HG03354 (cell line): Measurements from ENCODE around the gene LRRC23.
A peak's percentile ranks its signal among the peaks of the same experiment; 100 is the strongest.

Experiments used
- ATAC-seq: cut with Tn5 transposase; IDR thresholded peaks from one replicate; pipeline ENCODE4 v1.9.1; 2021; ENCODE audit warnings: mild to moderate bottlenecking; ENCODE audit not compliant: unreplicated experiment, poor library complexity, severe bottlenecking

Gene LRRC23

DNA sequence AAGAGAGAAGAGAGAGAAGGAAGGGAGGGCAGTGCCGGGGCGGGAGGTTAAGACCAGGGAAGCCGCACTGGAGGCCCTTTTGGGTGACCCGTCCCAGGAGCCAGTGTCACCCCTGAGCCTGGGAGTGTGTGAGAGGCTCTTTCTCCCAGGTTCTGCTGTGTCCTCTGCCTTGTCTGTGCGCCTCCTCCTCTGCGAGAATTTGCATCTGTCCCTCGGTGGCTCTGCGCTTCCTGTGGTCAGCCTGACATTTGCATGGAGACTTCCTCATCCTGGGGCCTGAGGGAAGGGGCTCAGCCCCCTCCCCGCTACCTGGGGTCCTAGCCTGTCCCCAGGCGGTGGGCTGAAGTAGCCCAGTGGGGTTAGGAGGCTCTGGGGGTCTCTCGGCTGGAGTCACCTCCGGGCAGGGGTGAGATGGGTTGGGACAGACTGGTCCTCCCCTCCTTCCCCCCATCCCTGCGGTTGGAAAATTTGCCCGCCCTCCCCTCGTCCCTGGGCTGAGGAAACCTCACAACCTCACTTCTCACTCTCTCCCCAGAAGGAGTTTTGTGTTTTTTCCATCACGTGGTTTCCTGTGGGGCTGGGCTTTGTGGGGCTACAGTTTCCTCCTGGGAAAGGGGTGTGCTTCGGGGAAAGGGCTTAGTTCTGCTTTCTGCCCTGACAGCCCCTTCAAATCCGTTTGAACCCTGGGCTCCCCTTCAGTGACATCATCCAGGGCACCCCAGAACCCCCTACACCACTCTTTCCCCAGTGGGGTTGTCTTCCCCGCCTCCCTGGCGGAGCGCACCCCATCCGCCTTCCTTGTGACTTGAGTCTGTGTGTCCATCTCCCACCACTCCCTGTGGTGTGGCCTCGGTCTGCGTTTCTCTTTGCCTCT lies 49.1 kb downstream of the LRRC23 start:
- peak; percentile 50 for ATAC-seq

DNA sequence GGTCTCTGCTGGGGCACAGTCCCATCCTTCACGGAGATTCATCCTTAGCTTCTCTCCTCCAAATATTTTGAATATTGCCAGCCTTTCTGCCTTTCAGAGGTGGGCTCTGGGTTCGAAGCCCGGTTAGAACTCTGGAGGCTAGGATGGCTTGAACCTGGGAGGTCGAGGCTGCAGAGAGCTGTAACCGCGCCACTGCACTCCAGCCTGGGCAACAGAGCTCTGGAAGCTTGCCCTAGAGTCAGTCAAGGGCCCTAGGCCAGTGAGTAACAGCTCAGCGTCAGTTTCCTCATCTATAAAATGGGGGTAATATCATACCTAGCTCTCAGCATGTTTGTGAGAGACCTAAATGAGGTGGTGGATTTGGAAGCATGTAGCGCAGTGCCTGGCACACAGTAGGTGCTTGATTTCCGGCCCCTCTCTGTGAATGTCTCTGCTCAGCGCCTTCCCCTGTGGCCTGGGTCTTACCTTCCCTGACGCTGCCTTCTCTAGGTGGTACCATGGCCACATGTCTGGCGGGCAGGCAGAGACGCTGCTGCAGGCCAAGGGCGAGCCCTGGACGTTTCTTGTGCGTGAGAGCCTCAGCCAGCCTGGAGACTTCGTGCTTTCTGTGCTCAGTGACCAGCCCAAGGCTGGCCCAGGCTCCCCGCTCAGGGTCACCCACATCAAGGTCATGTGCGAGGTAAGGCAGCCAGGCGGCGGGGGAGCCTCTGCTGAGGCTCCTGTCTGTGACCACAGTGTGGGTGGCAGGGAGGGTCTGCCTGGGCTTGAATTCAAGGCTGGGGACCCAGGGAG lies 49.9 kb downstream of the LRRC23 start:
- ATAC-seq = no peak

DNA sequence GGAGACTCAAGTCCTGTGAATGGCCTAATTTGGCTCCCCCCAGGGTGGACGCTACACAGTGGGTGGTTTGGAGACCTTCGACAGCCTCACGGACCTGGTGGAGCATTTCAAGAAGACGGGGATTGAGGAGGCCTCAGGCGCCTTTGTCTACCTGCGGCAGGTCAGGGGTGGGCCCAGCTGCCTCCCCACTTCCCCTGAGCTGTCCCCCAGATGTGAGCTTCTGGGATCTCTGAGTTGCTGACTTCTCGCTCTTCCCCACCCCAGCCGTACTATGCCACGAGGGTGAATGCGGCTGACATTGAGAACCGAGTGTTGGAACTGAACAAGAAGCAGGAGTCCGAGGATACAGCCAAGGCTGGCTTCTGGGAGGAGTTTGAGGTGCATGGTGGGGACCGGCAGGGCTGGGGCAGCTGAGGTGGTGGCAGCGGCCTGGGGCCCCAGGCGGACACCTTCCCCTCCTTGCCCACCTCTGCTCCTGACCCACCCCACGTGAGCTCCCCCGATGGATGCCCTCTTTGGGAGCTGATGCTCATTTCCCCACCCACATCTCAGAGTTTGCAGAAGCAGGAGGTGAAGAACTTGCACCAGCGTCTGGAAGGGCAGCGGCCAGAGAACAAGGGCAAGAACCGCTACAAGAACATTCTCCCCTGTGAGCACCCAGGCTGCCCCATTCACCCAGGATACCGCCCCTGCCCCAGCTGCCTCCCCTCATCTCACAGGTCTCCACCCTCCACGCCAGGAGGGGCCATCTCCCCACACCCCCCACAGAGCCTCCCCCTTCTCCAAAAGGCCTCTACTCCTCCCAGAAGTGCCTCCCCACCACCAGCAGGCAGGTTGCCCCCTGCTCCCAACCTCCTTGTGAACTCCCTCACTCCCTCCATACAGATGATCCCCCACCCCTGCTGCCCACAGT lies 50.7 kb downstream of the LRRC23 start:
- no peak for ATAC-seq

DNA sequence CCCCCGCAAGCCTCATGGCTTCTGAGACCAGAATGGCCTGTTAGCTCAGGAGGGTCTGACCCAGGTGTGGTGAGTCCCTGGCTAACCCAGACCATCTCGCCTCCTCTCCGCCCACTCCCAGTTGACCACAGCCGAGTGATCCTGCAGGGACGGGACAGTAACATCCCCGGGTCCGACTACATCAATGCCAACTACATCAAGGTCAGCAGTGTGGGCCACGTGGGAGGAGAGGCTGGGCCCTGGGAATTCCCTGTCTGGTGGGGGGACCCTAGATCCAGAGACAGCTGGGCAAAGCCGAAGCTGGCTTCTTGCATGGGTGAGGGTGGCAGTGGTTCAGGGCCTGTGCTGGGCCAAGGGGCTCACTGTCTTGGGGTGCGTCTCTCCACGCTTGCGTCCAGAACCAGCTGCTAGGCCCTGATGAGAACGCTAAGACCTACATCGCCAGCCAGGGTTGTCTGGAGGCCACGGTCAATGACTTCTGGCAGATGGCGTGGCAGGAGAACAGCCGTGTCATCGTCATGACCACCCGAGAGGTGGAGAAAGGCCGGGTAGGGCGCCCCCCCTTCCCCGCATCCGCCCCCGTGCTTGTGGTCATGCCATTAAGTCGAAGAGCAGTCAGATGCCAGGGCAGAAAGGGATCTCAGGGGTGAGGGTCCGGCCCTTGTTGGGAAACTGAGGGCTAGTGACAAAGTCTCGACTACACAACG lies 51.6 kb downstream of the LRRC23 start:
- ATAC-seq = no peak

DNA sequence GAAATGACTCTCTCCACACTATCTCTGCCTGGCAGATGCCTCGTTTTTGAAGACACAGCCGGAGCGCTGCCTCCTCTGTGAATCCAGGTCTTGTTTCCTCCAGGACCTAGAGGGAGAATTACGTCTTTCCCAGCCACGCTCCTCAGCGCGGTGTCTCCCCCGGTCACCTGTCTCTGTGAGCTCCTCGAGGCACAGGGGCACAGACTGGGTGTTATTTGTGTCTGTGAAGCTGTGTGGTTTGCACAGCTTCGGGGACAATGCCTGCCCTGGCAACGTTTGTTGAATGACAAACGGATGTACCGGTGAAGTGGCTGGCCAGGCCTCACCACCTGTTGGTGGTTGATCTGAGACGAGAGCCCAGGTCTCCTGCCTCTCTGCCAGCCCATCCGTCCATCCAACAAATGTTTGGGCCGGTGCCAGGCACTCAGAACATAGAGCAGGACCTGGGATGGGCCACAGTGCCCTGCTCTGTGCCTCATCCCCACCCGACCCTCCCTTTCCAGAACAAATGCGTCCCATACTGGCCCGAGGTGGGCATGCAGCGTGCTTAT lies 52.6 kb downstream of the LRRC23 start:
- no peak for ATAC-seq

DNA sequence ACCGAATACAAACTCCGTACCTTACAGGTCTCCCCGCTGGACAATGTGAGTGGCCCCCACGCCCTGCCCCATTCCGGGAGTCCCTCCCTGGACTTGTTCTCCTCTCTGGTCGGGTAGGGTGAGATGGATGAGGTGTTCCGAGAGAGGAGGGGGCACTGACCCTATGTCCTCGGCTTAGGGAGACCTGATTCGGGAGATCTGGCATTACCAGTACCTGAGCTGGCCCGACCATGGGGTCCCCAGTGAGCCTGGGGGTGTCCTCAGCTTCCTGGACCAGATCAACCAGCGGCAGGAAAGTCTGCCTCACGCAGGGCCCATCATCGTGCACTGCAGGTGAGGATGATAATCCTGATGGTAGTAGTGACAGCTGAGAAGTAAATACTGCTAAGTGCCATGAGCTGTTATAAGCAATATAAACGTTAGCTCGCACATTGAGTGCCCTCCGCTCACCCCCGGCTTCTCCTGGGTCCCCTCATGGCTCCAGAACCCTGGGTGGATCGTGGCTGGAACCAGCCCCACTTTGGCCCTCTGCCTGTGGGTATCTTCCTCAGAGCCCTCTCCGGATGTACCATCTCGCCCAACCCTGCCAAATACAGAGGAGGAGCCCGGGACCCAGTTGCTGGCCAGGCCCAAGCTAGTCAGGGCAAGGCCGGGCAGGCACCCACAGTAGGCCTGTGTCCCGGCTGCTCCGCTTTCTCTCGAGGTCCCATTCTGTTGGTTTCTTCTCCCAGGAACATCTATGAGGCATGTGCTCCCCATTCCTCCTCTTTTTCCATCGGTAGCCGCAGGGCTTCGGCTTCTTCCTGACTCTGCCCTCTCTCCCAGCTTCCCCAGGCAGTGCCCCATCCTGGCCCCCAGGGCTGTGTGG lies 53.4 kb downstream of the LRRC23 start:
- no peak for ATAC-seq

DNA sequence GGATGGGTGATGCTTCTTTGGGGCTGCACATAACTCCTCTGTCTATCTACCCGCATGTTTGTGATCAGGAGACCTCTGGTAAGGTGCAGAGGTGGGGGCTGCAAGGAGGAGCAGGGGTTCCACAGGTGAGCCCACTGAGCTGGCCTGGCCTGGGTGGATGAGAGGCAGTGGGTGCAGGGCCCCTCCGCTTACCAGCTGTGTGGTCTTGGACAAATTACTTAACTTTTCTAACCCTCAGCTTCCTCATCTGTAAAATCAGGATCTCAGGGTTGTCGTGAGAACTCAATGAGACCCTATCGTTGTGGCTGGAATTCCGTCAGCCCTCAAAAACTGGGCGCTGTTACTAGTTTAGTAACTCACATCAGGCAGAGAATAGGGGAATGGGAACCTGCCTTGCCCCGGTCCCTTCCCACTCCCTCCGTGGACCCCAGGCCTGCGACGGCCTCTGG lies 54.0 kb downstream of the LRRC23 start:
- ATAC-seq = no peak

DNA sequence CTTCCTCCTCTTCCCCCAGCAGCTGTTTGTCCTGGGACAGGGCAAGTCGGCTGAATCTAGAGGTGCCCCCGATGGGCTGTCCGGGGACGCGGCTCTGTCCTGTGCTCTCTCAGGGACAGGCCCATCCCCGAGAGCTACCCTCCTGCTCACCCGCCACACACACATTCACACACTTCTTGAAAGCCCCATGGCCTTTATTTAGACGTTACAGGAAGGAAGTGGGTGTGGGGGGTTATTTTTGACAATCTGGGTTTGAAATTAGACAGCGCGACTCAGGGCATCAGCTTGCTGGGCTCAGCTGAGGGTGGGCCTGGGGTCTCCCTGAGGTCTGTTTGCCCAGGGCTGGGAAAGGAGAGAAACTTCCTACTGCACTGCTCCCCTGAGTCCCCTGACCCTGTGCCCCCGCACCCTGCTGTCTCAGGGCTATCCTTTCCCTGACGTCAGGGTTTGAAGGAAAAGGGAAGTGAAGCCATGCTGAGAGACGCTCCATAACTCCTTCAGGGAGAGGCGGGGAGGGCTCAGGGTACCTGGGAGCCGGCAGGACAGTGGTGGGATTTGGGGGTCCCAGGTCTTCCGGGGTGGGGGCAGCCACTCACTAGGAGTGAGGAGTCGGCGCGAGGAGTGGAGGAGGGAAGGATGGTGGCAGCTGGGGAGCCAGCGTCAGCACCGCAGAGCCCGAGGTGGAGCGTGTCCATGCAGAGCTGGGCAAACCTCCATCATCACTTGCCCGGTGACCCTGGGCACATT lies 54.6 kb downstream of the LRRC23 start:
- peak; percentile 66 for ATAC-seq

DNA sequence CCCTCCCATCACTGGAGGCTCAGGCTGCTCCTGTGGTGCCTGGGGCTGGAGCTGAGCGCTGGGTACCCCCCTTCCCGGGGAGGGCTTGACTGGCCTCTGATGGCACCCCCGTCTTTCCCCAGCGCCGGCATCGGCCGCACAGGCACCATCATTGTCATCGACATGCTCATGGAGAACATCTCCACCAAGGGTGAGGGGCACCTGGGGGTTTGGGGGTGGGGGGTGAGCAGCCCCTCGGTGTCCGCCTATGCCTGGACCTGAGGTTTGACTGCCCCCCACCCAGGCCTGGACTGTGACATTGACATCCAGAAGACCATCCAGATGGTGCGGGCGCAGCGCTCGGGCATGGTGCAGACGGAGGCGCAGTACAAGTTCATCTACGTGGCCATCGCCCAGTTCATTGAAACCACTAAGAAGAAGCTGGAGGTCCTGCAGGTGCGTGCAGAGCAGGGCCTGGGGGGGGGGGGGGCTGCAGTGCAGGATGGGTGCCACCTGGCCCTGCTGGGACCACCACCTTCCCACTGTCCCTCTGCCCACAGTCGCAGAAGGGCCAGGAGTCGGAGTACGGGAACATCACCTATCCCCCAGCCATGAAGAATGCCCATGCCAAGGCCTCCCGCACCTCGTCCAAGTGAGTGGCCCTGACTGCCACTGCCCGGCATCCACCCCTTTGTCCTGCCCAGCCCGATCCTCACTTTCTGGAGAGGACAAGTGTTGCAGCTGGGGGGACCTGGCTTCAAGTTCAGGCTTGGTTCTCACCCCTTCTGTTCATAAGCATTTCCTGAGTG lies 55.4 kb downstream of the LRRC23 start:
- no peak for ATAC-seq

DNA sequence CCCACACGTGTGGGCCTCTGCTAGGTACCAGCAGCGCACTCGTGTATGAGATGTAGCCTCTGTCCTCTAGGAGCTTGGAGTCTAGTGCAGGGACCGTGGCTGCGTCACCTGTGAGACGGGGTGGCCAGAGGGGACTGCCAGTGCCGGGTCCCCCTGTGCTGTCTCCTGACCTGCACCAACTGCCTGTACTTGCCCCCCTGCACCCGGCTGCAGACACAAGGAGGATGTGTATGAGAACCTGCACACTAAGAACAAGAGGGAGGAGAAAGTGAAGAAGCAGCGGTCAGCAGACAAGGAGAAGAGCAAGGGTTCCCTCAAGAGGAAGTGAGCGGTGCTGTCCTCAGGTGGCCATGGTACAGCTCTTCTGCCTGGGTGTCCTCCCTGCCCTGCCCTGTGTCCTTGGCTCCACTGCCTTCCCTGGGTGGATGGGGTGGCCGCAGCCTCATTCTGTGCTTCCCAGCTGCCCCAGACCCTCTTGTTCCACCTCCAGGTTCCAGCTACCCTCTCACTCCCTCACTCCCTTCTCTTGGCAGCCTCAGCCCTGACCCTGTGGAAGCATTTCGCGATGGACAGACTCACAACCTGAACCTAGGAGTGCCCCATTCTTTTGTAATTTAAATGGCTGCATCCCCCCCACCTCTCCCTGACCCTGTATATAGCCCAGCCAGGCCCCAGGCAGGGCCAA lies 56.1 kb downstream of the LRRC23 start:
- ATAC-seq = no peak

DNA sequence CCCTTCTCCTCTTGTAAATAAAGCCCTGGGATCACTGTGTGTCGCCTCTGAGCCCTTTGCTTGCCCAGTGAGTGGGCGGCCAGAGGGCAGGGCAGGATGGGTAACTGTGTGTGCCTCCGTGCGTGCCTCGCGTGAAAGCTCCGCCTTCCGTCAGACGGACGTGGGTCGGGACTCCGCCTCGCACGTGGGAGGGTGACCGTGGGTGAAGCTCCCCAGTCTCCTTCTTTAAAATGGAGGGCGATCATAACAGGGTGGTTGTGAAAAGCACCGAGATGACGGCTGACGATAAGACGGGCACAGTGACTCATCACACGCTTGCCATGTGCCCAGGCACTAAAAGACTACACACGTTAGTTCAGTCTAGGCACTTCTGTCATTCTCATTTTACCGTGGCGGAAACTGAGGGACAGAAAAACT lies 56.7 kb downstream of the LRRC23 start:
- peak; percentile 18 for ATAC-seq

DNA sequence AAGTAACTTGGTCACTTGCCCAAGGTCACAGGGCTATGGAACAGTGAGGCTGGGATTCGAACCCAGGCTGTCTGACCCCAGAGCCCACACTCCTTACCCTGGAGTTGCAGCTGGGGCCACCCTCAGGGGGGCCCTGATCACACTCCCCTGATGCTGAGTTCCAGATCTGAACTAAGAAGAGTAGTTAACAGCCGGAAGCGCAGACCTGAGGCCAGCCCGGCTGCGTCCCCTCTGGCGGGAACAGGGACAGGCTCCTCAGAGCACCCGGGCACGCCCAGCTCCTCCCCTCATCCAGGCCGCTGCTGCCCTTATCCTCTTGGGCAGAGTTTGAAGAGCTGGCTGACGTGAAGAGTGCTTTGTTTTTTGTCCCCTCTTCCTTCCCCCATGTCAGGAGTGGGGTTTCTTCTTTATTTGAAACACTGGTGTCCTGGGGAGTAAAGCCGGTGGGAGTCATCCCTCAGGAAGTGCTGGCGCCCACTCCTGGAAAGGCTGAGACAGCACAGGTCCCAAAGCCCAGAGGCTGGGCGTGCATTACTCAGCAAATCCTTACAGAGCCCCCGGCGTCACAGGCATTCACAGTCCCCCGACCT lies 57.2 kb downstream of the LRRC23 start:
- ATAC-seq = peak; percentile 19

DNA sequence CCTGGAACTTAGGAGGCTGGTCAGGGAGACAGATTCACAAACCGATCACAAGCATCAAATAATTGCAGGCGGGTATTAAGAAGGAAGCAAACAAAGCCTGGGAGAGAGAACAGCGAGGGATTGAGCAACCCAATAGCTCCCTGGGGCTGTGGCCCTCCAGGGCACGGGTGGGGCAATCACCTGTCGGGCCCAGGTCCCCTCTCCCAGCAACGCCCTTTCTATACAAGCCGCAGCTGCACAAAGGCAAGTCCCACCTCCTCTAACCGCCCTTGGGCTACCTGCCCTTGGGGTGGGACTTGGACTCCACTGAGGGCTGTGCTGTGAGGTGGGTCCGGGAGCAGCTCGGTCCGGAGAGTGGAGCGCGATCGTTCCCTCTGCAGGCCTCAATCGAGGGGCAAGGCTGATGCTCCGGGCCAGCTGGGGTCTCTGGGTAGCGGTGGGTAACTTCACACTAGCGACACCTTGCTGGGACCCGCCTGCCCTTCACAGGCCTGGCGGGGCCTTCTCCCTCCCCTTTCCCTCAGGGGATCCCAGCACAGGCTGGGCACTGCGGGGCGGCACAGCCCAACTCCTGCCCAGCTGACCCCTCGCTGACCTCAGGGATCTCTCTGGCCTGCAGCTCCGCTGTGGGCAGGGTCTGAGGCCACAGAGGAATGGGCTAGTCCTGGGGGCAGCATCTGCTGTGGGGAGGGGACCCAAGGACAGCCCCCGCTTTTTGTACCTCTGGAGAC lies 57.8 kb downstream of the LRRC23 start:
- ATAC-seq = no peak

DNA sequence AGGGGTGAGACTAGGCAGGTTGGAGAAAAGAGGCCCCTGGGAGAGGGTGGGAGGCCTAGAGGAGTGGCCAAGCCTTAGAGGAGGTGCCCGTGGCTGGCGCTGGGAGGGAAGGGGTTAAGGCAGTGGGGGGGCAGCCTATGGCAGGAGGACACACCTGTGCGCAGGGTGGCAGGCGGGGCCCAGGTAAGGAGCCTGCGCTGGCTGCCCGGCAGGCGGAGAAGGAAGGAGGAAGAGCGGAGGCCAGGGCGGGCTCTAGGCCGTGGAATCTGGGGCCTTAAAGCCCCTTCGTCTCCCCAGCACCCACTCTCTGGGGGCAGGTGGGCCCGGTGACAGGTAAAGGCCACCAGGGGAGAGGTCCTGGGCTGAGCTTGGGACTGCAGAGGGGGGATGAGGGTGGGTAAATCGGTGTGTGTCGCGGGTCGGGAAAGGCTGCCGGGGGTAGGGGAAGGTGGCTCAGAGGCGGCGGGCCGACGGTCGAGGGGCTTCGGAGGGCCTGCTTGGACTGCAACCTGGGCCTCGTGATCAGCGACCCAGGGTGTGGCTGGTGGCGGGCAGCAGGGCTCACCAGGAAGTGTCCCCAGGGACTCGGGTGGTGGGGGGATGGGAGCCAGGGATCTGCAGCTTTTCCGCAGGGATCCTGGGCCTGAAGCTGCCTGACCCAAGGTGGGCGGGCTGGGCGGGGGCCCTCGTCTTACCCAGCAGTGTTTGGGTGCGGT lies 58.6 kb downstream of the LRRC23 start:
- ATAC-seq = no peak
